ENCODE measurements around the gene CD79A. TPM values are rescaled to one million over a fixed set of nuclear protein-coding genes. Genes with fewer than 3 reads are reported as not detected.
A peak's percentile ranks its signal among the peaks of the same experiment; 100 is the strongest.

Gene CD79A
- 1 to 10 TPM; 3.7 to 3.8 TPM for total RNA-seq
- 10.3 TPM for polyA plus RNA-seq (2013, experiment 1 of 2)
- polyA plus RNA-seq (2013, experiment 2 of 2), result 9.0 TPM
- total RNA-seq, result 0 to 8.2 (median 1.4) reads per million in 172 experiments

- peaks cover 85% of the 10 kb centered on the region for H3K4me1 Mint-ChIP-seq (ENCODE audit: low read depth)
- H3K36me3 ChIP-seq (ENCODE audit: insufficient read depth, low read length), result no peaks in the 10 kb centered on the region
- H3K4me3 Mint-ChIP-seq, result peak within 1 kb of the TSS; percentile 78
- DNase-seq (peak in 3 of 14 experiments; percentile 44 to 50 (median 46)), ATAC-seq (ENCODE audit: poor library complexity) (no peak)
- TF ChIP-seq CTCF (IDR thresholded peaks at IDR 0.05), result no peak
- H3K27me3 ChIP-seq (ENCODE audit: control insufficient read depth in 1 of 2, insufficient read depth in 2 of 2, low read length in 2 of 2), result no peaks in the 10 kb centered on the region
- intact Hi-C loops (cut with DNase I, micrococcal nuclease), result no loop called here
- H3K4me3 ChIP-seq (ENCODE audit: low read length), result peak within 1 kb of the TSS; percentile 21
- peak within 1 kb of the TSS; percentile 84 to 91 for H3K27ac ChIP-seq (ENCODE audit: low read depth in 1 of 2, low read length in 2 of 2)
- H3K9me3 ChIP-seq (ENCODE audit: control insufficient read depth in 1 of 2, insufficient read depth in 1 of 2, low read length in 2 of 2), result no peaks in the 10 kb centered on the region
- H3K4me1 ChIP-seq (ENCODE audit: insufficient read depth, low read length), result peaks cover 100% of the 10 kb centered on the region
- H3K36me3 Mint-ChIP-seq (ENCODE audit: low read depth), result peaks cover 2% of the 10 kb centered on the region
- ChIA-PET CTCF (interaction anchor here (7.3 kb wide), 1 partner anchor 11 kb away, joined by 119 read pairs; no protein-coding TSS in a partner anchor), POLR2A (interaction anchor here (0.8 to 11.4 kb wide), 6 partner anchors 10 to 51 kb away, joined by 3 to 465 read pairs (median 22); partner anchors contain the start of genes ARHGEF1, ERFL and RPS19)
- peak within 1 kb of the TSS; percentile 98 for H3K27ac Mint-ChIP-seq
- no peaks in the 10 kb centered on the region for H3K9me3 Mint-ChIP-seq
- no peaks in the 10 kb centered on the region for H3K27me3 Mint-ChIP-seq
These were observed at the start of gene CD79A for GRCh38 chr19:41876847-41877832. Gene CD79A (plus strand): TSS chr19:41877279. CDS start chr19:41877305, 26 bp downstream.

- TF ChIP-seq CTCF (IDR thresholded peaks at IDR 0.05), result no peak
- Mint-ChIP-seq H3K27me3 (peaks cover 41% of the 10 kb centered on the region), H3K9me3 (no peaks in the 10 kb centered on the region), H3K36me3 (ENCODE audit: low read depth) (no peaks in the 10 kb centered on the region), H3K27ac (no peak overlapping the region), H3K4me3 (no peak overlapping the region), H3K4me1 (ENCODE audit: low read depth) (no peaks in the 10 kb centered on the region)
- intact Hi-C loops (cut with DNase I, micrococcal nuclease), result no loop called here
- H3K27ac ChIP-seq (ENCODE audit: low read depth in 1 of 2, low read length in 2 of 2), result no peak overlapping the region
- no peak for ATAC-seq (ENCODE audit: poor library complexity)
- no peaks in the 10 kb centered on the region for H3K4me1 ChIP-seq (ENCODE audit: insufficient read depth, low read length)
- H3K27me3 ChIP-seq (ENCODE audit: control insufficient read depth in 1 of 2, insufficient read depth in 2 of 2, low read length in 2 of 2), result peaks cover 13 to 18% of the 10 kb centered on the region in 2 experiments
- ChIA-PET POLR2A (no interaction called here), CTCF (no interaction called here)
- H3K4me3 ChIP-seq (ENCODE audit: low read length), result no peak overlapping the region
- H3K9me3 ChIP-seq (ENCODE audit: control insufficient read depth in 1 of 2, insufficient read depth in 1 of 2, low read length in 2 of 2), result no peaks in the 10 kb centered on the region
- H3K36me3 ChIP-seq (ENCODE audit: insufficient read depth, low read length), result no peaks in the 10 kb centered on the region
- DNase-seq, result no peak
These were observed 38.9 kb upstream of the CD79A start for GRCh38 chr19:41837981-41838708.

GRCh38 chr19:41839211-41839610 lies 37.9 kb upstream of the CD79A start:
- Histone ChIP-seq H3K4me3 (ENCODE audit: low read length) (no peak overlapping the region), H3K4me1 (ENCODE audit: insufficient read depth, low read length) (no peaks in the 10 kb centered on the region), H3K27ac (ENCODE audit: low read depth in 1 of 2, low read length in 2 of 2) (no peak overlapping the region), H3K9me3 (ENCODE audit: control insufficient read depth in 1 of 2, insufficient read depth in 1 of 2, low read length in 2 of 2) (peaks cover 0 to 2% of the 10 kb centered on the region in 2 experiments), H3K36me3 (ENCODE audit: insufficient read depth, low read length) (no peaks in the 10 kb centered on the region), H3K27me3 (ENCODE audit: control insufficient read depth in 1 of 2, insufficient read depth in 2 of 2, low read length in 2 of 2) (peaks cover 13 to 18% of the 10 kb centered on the region in 2 experiments)
- POLR2A ChIA-PET, result no interaction called here
- DNase-seq (no peak), ATAC-seq (ENCODE audit: poor library complexity) (no peak)
- Mint-ChIP-seq H3K36me3 (ENCODE audit: low read depth) (no peaks in the 10 kb centered on the region), H3K9me3 (no peaks in the 10 kb centered on the region), H3K4me3 (no peak overlapping the region), H3K27ac (no peak overlapping the region), H3K4me1 (ENCODE audit: low read depth) (no peaks in the 10 kb centered on the region), H3K27me3 (peaks cover 40% of the 10 kb centered on the region)
- no peak for TF ChIP-seq CTCF (IDR thresholded peaks at IDR 0.05)
- intact Hi-C loops (cut with DNase I, micrococcal nuclease), result no loop called here
- CTCF ChIA-PET, result no interaction called here

Measured in CD4-positive, alpha-beta T cell (primary cell).